Esophagus muscularis mucosa (tissue), 4 donors: ENCODE measurements around the gene LDAH.

ENCODE experiments used
- EP300 ChIP-seq: sonication (generic); formaldehyde crosslinking; IDR thresholded peaks from one replicate; pipeline ENCODE4 v1.6.1; 2017; ENCODE audit warnings: antibody characterized with exemption
- POLR2A ChIP-seq: fragments of 450-650 bp; IDR thresholded peaks from one replicate; pipeline ENCODE4 v1.6.1; 2017; ENCODE audit warnings: antibody characterized with exemption, moderate library complexity, mild to moderate bottlenecking, low read depth
- POLR2AphosphoS5 ChIP-seq, 2 donors: sonication (generic); formaldehyde crosslinking; IDR thresholded peaks; one replicate each; pipeline ENCODE4 v1.6.1; 2017; ENCODE audit warnings: antibody characterized with exemption in 2 of 2
- TF ChIP-seq, protein P1 (sequence below), 3 experiments: fragments of 200-600 bp in 2 of 3; fragments of 450-650 bp in 1 of 3; sonication (generic) in 2 of 3; IDR thresholded peaks; one replicate each; pipeline ENCODE4 v1.5.1; 2017 to 2019; ENCODE audit warnings: antibody characterized with exemption in 3 of 3, mild to moderate bottlenecking in 2 of 3, moderate library complexity in 1 of 3

DNA sequence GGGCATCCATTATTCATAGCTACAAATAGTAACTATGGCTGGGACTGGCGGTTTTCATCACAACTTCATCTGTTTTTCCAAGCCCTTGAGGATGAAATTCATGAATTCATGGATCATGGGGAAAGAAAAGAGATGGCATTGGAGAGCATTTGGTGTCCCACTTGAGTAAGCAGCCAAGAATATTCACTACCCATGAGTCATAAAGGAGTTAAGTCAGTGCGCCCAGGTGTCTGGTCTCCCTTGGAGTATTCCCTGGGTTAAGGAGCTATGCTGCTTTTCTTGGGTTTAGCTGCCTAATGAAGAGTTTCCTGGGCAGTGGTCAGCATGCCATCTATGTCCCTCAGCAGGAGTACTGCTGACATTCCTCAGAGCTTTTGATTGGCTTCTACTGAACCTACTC is 21.3 kb upstream of the LDAH start:
- TF ChIP-seq, protein P1, sequence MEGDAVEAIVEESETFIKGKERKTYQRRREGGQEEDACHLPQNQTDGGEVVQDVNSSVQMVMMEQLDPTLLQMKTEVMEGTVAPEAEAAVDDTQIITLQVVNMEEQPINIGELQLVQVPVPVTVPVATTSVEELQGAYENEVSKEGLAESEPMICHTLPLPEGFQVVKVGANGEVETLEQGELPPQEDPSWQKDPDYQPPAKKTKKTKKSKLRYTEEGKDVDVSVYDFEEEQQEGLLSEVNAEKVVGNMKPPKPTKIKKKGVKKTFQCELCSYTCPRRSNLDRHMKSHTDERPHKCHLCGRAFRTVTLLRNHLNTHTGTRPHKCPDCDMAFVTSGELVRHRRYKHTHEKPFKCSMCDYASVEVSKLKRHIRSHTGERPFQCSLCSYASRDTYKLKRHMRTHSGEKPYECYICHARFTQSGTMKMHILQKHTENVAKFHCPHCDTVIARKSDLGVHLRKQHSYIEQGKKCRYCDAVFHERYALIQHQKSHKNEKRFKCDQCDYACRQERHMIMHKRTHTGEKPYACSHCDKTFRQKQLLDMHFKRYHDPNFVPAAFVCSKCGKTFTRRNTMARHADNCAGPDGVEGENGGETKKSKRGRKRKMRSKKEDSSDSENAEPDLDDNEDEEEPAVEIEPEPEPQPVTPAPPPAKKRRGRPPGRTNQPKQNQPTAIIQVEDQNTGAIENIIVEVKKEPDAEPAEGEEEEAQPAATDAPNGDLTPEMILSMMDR (IDR thresholded peaks at IDR 0.05), result no peak
- no peak for TF ChIP-seq POLR2AphosphoS5 (IDR thresholded peaks at IDR 0.05)
- TF ChIP-seq POLR2A, result no peak
- no peak for TF ChIP-seq EP300
